Small intestine (tissue), 7 donors: ENCODE results near the gene C12orf76. TPM values are rescaled to one million over a fixed set of nuclear protein-coding genes. Genes with fewer than 3 reads are reported as not detected.
A peak's percentile ranks its signal among the peaks of the same experiment; 100 is the strongest.
"Not testable (repeated sequence)": the region's sequence is repeated elsewhere in the genome, so short reads cannot be mapped to it uniquely, and the experiment has no call there.

Source experiments
- DNase-seq, 2 donors: peaks; one replicate each; pipeline versions ENCODE4 v3.0.0 to v3.0.0-alpha.2; 2013
- FAIRE-seq: peaks from 2 replicates; lab custom pipeline; 2012; peaks lifted over from hg19 to GRCh38; lab: Jason Lieb, UNC
- H3K27ac ChIP-seq, 3 donors: one replicate each; pipeline ENCODE4 v1.5.1; 2013; ENCODE audit warnings: low read length in 2 of 3, mild to moderate bottlenecking in 2 of 3, control low read depth in 1 of 3, inconsistent platforms in 1 of 3, low read depth in 1 of 3, moderate library complexity in 1 of 3
- H3K27me3 ChIP-seq, 3 donors: one replicate each; pipeline ENCODE4 v1.6.1; 2013; ENCODE audit warnings: low read length in 3 of 3, inconsistent platforms in 1 of 3; ENCODE audit not compliant: control insufficient read depth in 3 of 3, insufficient read depth in 3 of 3
- H3K36me3 ChIP-seq, 3 donors: one replicate each; pipeline ENCODE4 v1.6.1; 2013; ENCODE audit warnings: low read length in 3 of 3, inconsistent platforms in 1 of 3, low read depth in 1 of 3, mild to moderate bottlenecking in 1 of 3, moderate library complexity in 1 of 3; ENCODE audit not compliant: control insufficient read depth in 3 of 3, insufficient read depth in 2 of 3
- H3K4me1 ChIP-seq, 3 donors: one replicate each; pipeline ENCODE4 v1.6.1; 2013; ENCODE audit warnings: low read length in 2 of 3, inconsistent platforms in 1 of 3, low read depth in 1 of 3, mild to moderate bottlenecking in 1 of 3, moderate library complexity in 1 of 3; ENCODE audit not compliant: control insufficient read depth in 3 of 3, insufficient read depth in 2 of 3
- H3K4me3 ChIP-seq, 3 donors: one replicate each; pipeline ENCODE4 v1.5.1; 2013; ENCODE audit warnings: low read length in 3 of 3, control low read depth in 1 of 3, inconsistent platforms in 1 of 3, low read depth in 1 of 3, mild to moderate bottlenecking in 1 of 3, moderate library complexity in 1 of 3
- H3K9me3 ChIP-seq, 2 donors: one replicate each; pipeline ENCODE4 v1.6.1; 2013; ENCODE audit warnings: low read depth in 1 of 2, low read length in 1 of 2; ENCODE audit not compliant: control insufficient read depth in 2 of 2, insufficient read depth in 1 of 2
- WGBS, 3 donors: extraction: QIAGEN DNeasy Blood & Tissue Kit; methylation state at CpG; one replicate each; pipeline ENCODE4 v1.1.7; 2013; 5-methylcytosine and 5-hydroxymethylcytosine counted together
- polyA plus RNA-seq, 4 donors: library from polyadenylated mRNA; stranded (reverse) in 3 of 4; unstranded in 1 of 4; fragments of 200-250 nt in 3 of 4; fragments of 120-200 nt in 1 of 4; gene quantifications; one replicate each; pipeline versions ENCODE4 v1.2.1 to v1.2.3, GENCODE V29; 2013
- donor health status: healthy with polysubstance abuse.
- donor health status: control.
- donor health status: control.
- donor health status: Bipolar disorder and iron deficiency.
- donor health status: healthy.

The C12orf76 gene
- polyA plus RNA-seq, 4 donors: 5.4 to 32.4 (median 8.1) TPM

- H3K4me1 ChIP-seq: no peaks in the 10 kb centered on the region
- H3K4me3 ChIP-seq: no peak overlapping the region
- H3K27ac ChIP-seq: no peak overlapping the region
- FAIRE-seq: no peak
- no peak for DNase-seq
- no peaks in the 10 kb centered on the region for H3K36me3 ChIP-seq
- peaks cover 0 to 2% (median 0%) of the 10 kb centered on the region in 3 donors for H3K27me3 ChIP-seq
- no peaks in the 10 kb centered on the region for H3K9me3 ChIP-seq
- WGBS, 3 donors: 79 to 84% (median 82%) methylated on average over 4 of the region's 4 CpGs
Observed at GRCh38 chr12:110084314-110085015, 36.1 kb upstream of the C12orf76 start.

- DNase-seq (peak in 1 of 2 donors; percentile 8), FAIRE-seq (no peak)
- Histone ChIP-seq H3K27me3 (no peaks in the 10 kb centered on the region), H3K4me1 (peaks cover 0 to 4% (median 0%) of the 10 kb centered on the region in 3 donors), H3K9me3 (no peaks in the 10 kb centered on the region), H3K4me3 (no peak overlapping the region), H3K27ac (no peak overlapping the region), H3K36me3 (no peaks in the 10 kb centered on the region)
- WGBS, 3 donors: 51 to 75% (median 54%) methylated on average over 7 of the region's 7 CpGs
Observed at GRCh38 chr12:110080410-110080809, 32.1 kb upstream of the C12orf76 start.

- peaks cover 0 to 4% (median 0%) of the 10 kb centered on the region in 3 donors for H3K4me1 ChIP-seq
- no peaks in the 10 kb centered on the region for H3K36me3 ChIP-seq
- H3K27me3 ChIP-seq: no peaks in the 10 kb centered on the region
- 63 to 74% (median 68%) methylated on average over 24 of the region's 24 CpGs for WGBS, 3 donors
- H3K9me3 ChIP-seq: no peaks in the 10 kb centered on the region
- H3K27ac ChIP-seq: peak overlapping the region; percentile 53 to 92 (median 61)
- no peak for FAIRE-seq
- peak; percentile 22 to 48 for DNase-seq
- peak overlapping the region in 1 of 3 donors; percentile 9 for H3K4me3 ChIP-seq
Observed at GRCh38 chr12:110079477-110080400, 31.4 kb upstream of the C12orf76 start.

GRCh38 chr12:110077800-110078199 is 29.5 kb upstream of the C12orf76 start:
- WGBS, 3 donors: 81 to 82% (median 81%) methylated on average over 4 of the region's 4 CpGs
- H3K27me3 ChIP-seq: no peaks in the 10 kb centered on the region
- H3K4me1 ChIP-seq: peaks cover 0 to 4% (median 0%) of the 10 kb centered on the region in 3 donors
- no peak for FAIRE-seq
- no peak overlapping the region for H3K27ac ChIP-seq
- no peaks in the 10 kb centered on the region for H3K36me3 ChIP-seq
- H3K4me3 ChIP-seq: no peak overlapping the region
- no peaks in the 10 kb centered on the region for H3K9me3 ChIP-seq
- DNase-seq: no peak

DNA sequence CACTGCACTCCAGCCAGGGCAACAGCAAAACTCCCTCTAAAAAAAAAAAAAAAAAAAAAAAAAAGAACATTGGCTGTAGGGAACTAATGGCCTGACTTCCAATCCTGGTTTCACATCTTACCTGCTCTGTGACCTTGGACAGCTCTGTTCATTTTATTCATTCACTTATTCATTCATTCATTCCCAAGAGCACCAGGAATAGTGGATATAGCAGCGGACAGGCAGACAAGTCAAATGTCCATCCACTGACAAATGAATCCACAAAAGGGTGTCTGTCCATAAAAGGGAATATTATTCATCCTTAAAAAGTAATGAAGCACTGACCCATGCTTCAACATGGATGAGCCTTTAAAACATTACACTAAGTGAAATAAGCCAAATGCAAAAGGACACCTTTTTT is 27.6 kb upstream of the C12orf76 start:
- no peak for FAIRE-seq
- H3K4me3 ChIP-seq: no peak overlapping the region

DNA sequence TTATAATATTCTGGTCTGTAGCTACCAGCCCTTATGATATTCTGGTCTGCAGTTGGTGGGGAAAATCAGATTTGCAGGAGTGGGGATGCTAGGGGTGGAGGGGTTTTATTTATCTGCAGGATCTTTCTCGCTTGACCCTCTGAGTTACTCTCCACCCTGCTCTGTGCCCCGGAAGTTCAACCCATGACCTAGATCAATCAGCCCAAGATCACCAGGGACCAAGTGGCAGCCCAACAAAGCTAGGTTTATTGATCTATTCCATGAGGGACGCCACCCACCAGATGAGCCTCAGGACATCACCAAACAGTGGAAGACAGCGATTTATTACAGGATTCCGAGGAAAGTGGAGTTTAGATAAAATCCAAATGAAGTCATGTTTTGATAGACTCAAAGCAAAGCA is 25.8 kb upstream of the C12orf76 start:
- WGBS, 3 donors: 72 to 77% (median 72%) methylated on average over 5 of the region's 5 CpGs

More for the DNA sequence above, 27.6 kb upstream of the C12orf76 start:
- H3K9me3 ChIP-seq: no peaks in the 10 kb centered on the region
- H3K27ac ChIP-seq: no peak overlapping the region
- no peaks in the 10 kb centered on the region for H3K27me3 ChIP-seq
- peaks cover 0 to 4% (median 0%) of the 10 kb centered on the region in 3 donors for H3K4me1 ChIP-seq
- no peaks in the 10 kb centered on the region for H3K36me3 ChIP-seq
- DNase-seq: no peak
- 91 to 100% (median 96%) methylated on average over 1 of the region's 1 CpG for WGBS, 3 donors

GRCh38 chr12:110073049-110073831 is 24.9 kb upstream of the C12orf76 start:
- FAIRE-seq (no peak), DNase-seq (no peak)
- Histone ChIP-seq H3K27ac (no peak overlapping the region), H3K9me3 (no peaks in the 10 kb centered on the region), H3K36me3 (no peaks in the 10 kb centered on the region), H3K27me3 (no peaks in the 10 kb centered on the region), H3K4me3 (peak overlapping the region in 1 of 3 donors; percentile 3), H3K4me1 (no peaks in the 10 kb centered on the region)
- WGBS, 3 donors: 22 to 29% (median 28%) methylated on average over 19 of the region's 19 CpGs

More for the DNA sequence above, 25.8 kb upstream of the C12orf76 start:
- H3K9me3 ChIP-seq: no peaks in the 10 kb centered on the region
- FAIRE-seq: no peak
- peaks cover 0 to 4% (median 0%) of the 10 kb centered on the region in 3 donors for H3K4me1 ChIP-seq
- DNase-seq: no peak
- no peak overlapping the region for H3K27ac ChIP-seq
- H3K4me3 ChIP-seq: no peak overlapping the region
- H3K36me3 ChIP-seq: no peaks in the 10 kb centered on the region
- H3K27me3 ChIP-seq: no peaks in the 10 kb centered on the region

GRCh38 chr12:110072636-110073035 is 24.3 kb upstream of the C12orf76 start:
- H3K4me1 ChIP-seq, FAIRE-seq, H3K9me3 ChIP-seq, H3K4me3 ChIP-seq, H3K36me3 ChIP-seq, H3K27me3 ChIP-seq, DNase-seq, H3K27ac ChIP-seq: not testable (repeated sequence)
- 66 to 85% (median 71%) methylated on average over 9 of the region's 9 CpGs for WGBS, 3 donors
